OCI-LY3 (cell line): ENCODE measurements around the gene TFAP2D.

Experiments
- H2AFZ ChIP-seq: fragments of 200-600, 300-600 bp; shearing (Covaris generic); 2 replicates; pipeline ENCODE4 v1.6.0; 2014; ENCODE audit warnings: antibody characterized with exemption, low read depth, low read length
- H3K27ac ChIP-seq: fragments of 200-600, 300-600 bp; sonication (generic); 2 replicates; pipeline ENCODE4 v1.5.1; 2014; ENCODE audit warnings: mild to moderate bottlenecking, low read length, moderate library complexity, mixed read lengths
- H3K27me3 ChIP-seq: fragments of 200-600, 300-600 bp; sonication (generic); 2 replicates; pipeline ENCODE4 v1.6.1; 2014; ENCODE audit warnings: low read depth, low read length, mixed read lengths
- H3K36me3 ChIP-seq: fragments of 200-600, 300-600 bp; sonication (generic); replicated peaks from 2 replicates; pipeline ENCODE3; 2014; ENCODE audit warnings: low read depth, low read length, mixed read lengths
- H3K4me1 ChIP-seq: fragments of 300-600, 200-600 bp; sonication (generic); 2 replicates; pipeline ENCODE4 v1.6.1; 2014; ENCODE audit warnings: low read length, mixed read lengths
- H3K4me2 ChIP-seq: fragments of 200-600, 300-600 bp; sonication (generic); 2 replicates; pipeline ENCODE4 v1.6.1; 2014; ENCODE audit warnings: low read length, mixed read lengths
- H3K4me3 ChIP-seq: fragments of 300-600, 200-600 bp; sonication (generic); 2 replicates; pipeline ENCODE4 v1.5.1; 2014; ENCODE audit warnings: antibody characterized with exemption, mild to moderate bottlenecking, low read length, moderate library complexity
- H3K79me2 ChIP-seq: fragments of 300-600, 200-600 bp; shearing (Covaris generic); 2 replicates; pipeline ENCODE4 v1.6.1; 2014; ENCODE audit warnings: mild to moderate bottlenecking, low read length, mixed read lengths
- H3K9ac ChIP-seq: fragments of 300-600, 200-600 bp; shearing (Covaris generic); 2 replicates; pipeline ENCODE4 v1.6.0; 2014; ENCODE audit warnings: mild to moderate bottlenecking, low read length, moderate library complexity
- H3K9me3 ChIP-seq: fragments of 200-600, 300-600 bp; shearing (Covaris generic); 2 replicates; pipeline ENCODE4 v1.6.1; 2014; ENCODE audit warnings: low read length, mixed read lengths; ENCODE audit not compliant: insufficient read depth
- H4K20me1 ChIP-seq: fragments of 200-600, 300-600 bp; sonication (generic); 2 replicates; pipeline ENCODE4 v1.6.1; 2016; ENCODE audit warnings: low read length, mixed read lengths; ENCODE audit not compliant: insufficient read depth
- CTCF ChIP-seq: fragments of 200-600, 300-600 bp; sonication (generic); IDR thresholded peaks from 2 replicates; pipeline ENCODE4 v1.5.1; 2014; ENCODE audit warnings: antibody characterized with exemption, low read length, low read depth
- EZH2phosphoT487 ChIP-seq: fragments of 200-600 bp; shearing (Covaris generic); IDR thresholded peaks from 2 replicates; pipeline ENCODE4 v1.6.1; 2018; ENCODE audit warnings: antibody characterized with exemption, mixed run types, low read depth

The TFAP2D gene

GRCh38 chr6:50734488-50734887 is 21.2 kb downstream of the TFAP2D start:
- no peak overlapping the region for H3K4me2 ChIP-seq
- H3K79me2 ChIP-seq: no peaks in the 10 kb centered on the region
- no peak overlapping the region for H3K27ac ChIP-seq
- no peak for TF ChIP-seq EZH2phosphoT487
- no peak for TF ChIP-seq CTCF
- no peak overlapping the region for H3K4me3 ChIP-seq
- no peaks in the 10 kb centered on the region for H4K20me1 ChIP-seq
- no peaks in the 10 kb centered on the region for H3K4me1 ChIP-seq
- H3K9me3 ChIP-seq: no peaks in the 10 kb centered on the region
- no peaks in the 10 kb centered on the region for H3K27me3 ChIP-seq
- no peak overlapping the region for H2AFZ ChIP-seq
- H3K36me3 ChIP-seq: no peaks in the 10 kb centered on the region
- H3K9ac ChIP-seq: no peak overlapping the region

- no peaks in the 10 kb centered on the region for H3K9me3 ChIP-seq
- H3K27me3 ChIP-seq: no peaks in the 10 kb centered on the region
- H3K79me2 ChIP-seq: no peaks in the 10 kb centered on the region
- H3K36me3 ChIP-seq: no peaks in the 10 kb centered on the region
- H3K9ac ChIP-seq: no peak overlapping the region
- no peaks in the 10 kb centered on the region for H4K20me1 ChIP-seq
- H3K4me1 ChIP-seq: no peaks in the 10 kb centered on the region
- H3K27ac ChIP-seq: no peak overlapping the region
- no peak overlapping the region for H3K4me2 ChIP-seq
- no peak overlapping the region for H3K4me3 ChIP-seq
- TF ChIP-seq CTCF (no peak), EZH2phosphoT487 (no peak)
- no peak overlapping the region for H2AFZ ChIP-seq
These were observed 28.8 kb downstream of the TFAP2D start for GRCh38 chr6:50742161-50742560.

- no peaks in the 10 kb centered on the region for H3K9me3 ChIP-seq
- no peaks in the 10 kb centered on the region for H3K79me2 ChIP-seq
- TF ChIP-seq CTCF (no peak), EZH2phosphoT487 (no peak)
- H3K4me2 ChIP-seq: no peak overlapping the region
- H3K36me3 ChIP-seq: no peaks in the 10 kb centered on the region
- no peaks in the 10 kb centered on the region for H3K27me3 ChIP-seq
- no peak overlapping the region for H2AFZ ChIP-seq
- no peaks in the 10 kb centered on the region for H3K4me1 ChIP-seq
- no peak overlapping the region for H3K4me3 ChIP-seq
- H3K27ac ChIP-seq: no peak overlapping the region
- H3K9ac ChIP-seq: no peak overlapping the region
- H4K20me1 ChIP-seq: no peaks in the 10 kb centered on the region
These were observed 31.6 kb downstream of the TFAP2D start for GRCh38 chr6:50744976-50745375.

- Histone ChIP-seq H4K20me1 (no peaks in the 10 kb centered on the region), H3K27ac (no peak overlapping the region), H3K36me3 (no peaks in the 10 kb centered on the region), H3K27me3 (no peaks in the 10 kb centered on the region), H2AFZ (no peak overlapping the region), H3K79me2 (no peaks in the 10 kb centered on the region), H3K9ac (no peak overlapping the region), H3K4me3 (no peak overlapping the region), H3K9me3 (no peaks in the 10 kb centered on the region), H3K4me1 (no peaks in the 10 kb centered on the region), H3K4me2 (no peak overlapping the region)
- TF ChIP-seq CTCF (no peak), EZH2phosphoT487 (no peak)
These were observed 49.5 kb downstream of the TFAP2D start for GRCh38 chr6:50762798-50763197.
